ENCODE data around the gene HELLS. TPM values are rescaled to one million over a fixed set of nuclear protein-coding genes. Genes with fewer than 3 reads are reported as not detected.

HELLS gene
- total and polyA plus RNA-seq, 2 donors (not counting 3 experiments of a cell fraction or from before 2014, with no cell fraction given), result 24.7 to 85.5 TPM

DNA sequence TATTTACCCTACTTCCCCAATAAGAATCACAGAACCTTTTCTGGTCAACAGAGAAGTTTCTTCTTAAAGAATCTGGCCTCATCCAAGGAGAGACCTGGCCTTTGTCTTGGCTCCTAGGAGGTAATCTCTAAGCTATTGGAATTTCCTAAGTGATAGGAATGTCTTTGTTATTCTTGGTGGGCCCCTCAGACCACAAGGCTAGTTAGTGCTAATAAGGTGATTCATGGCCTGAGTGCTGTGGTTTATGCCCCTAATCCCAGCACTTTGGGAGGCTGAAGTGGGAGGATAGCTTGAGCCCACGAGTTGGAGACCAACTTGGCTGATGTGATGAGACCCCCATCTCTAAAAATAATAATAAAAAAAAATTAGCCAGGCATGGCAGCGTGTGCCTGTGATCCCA lies 78.0 kb downstream of the HELLS start:
- POLR2A ChIA-PET, result no interaction called here
- intact Hi-C loops (cut with micrococcal nuclease), result no loop called here
- dilution Hi-C loops (cut with MboI; ENCODE audit: extremely low pct_ligation_motif_present, low sequenced_read_pairs), result no loop called here

More for the DNA sequence above, 78.0 kb downstream of the HELLS start:
- Histone ChIP-seq H3K4me1 (ENCODE audit: control insufficient read depth, extremely low read depth, insufficient read depth, low read length) (no peaks in the 10 kb centered on the region), H3K9me3 (replicated peaks; ENCODE audit: control insufficient read depth, insufficient read depth, low read length) (no peaks in the 10 kb centered on the region), H4K20me1 (replicated peaks; ENCODE audit: control insufficient read depth, extremely low read depth, insufficient read depth, low read length) (no peaks in the 10 kb centered on the region), H3K36me3 (ENCODE audit: control insufficient read depth in 2 of 2, extremely low read depth in 1 of 2, insufficient read depth in 2 of 2, low read length in 2 of 2) (no peaks in the 10 kb centered on the region), H2AFZ (ENCODE audit: low read depth, low read length) (no peak overlapping the region), H3K4me2 (ENCODE audit: insufficient read depth, low read length) (no peak overlapping the region), H3K9me1 (replicated peaks; ENCODE audit: control insufficient read depth, extremely low read depth, insufficient read depth, low read length) (no peaks in the 10 kb centered on the region), H3K4me3 (replicated peaks in 1 of 3; ENCODE audit: insufficient read depth in 1 of 3, low read depth in 1 of 3, low read length in 3 of 3) (no peak overlapping the region), H3K27ac (ENCODE audit: insufficient read depth, low read depth, low read length) (no peak overlapping the region), H3K79me2 (ENCODE audit: control insufficient read depth, insufficient read depth, low read length) (no peaks in the 10 kb centered on the region), H3K9ac (replicated peaks; ENCODE audit: extremely low read depth, insufficient read depth, low read length) (no peak overlapping the region), H3K27me3 (ENCODE audit: control insufficient read depth in 2 of 2, insufficient read depth in 2 of 2, low read length in 2 of 2) (peaks cover 0 to 4% of the 10 kb centered on the region in 2 experiments)
- BruUV-seq (replicated peaks), result no TSS peak
- TF ChIP-seq GATA2 (IDR thresholded peaks at IDR 0.05; ENCODE audit: insufficient read depth, insufficient read length, low read depth, low read length) (no peak), JUN (IDR thresholded peaks at IDR 0.05; ENCODE audit: borderline replicate concordance, insufficient read depth, insufficient read length, low read depth) (no peak), POLR2A (IDR thresholded peaks at IDR 0.05; ENCODE audit: low read depth, low read length) (no peak), FOS (IDR thresholded peaks at IDR 0.05; ENCODE audit: borderline replicate concordance, insufficient read depth, low read length) (no peak), MYC (IDR thresholded peaks at IDR 0.05; ENCODE audit: low read depth, low read length) (no peak), EZH2 (IDR thresholded peaks at IDR 0.05; ENCODE audit: borderline replicate concordance, low read depth, low read length, severe bottlenecking) (no peak), POLR2AphosphoS5 (IDR thresholded peaks at IDR 0.05; ENCODE audit: insufficient read depth, low read depth, low read length) (no peak)
- TF ChIP-seq, protein P1, sequence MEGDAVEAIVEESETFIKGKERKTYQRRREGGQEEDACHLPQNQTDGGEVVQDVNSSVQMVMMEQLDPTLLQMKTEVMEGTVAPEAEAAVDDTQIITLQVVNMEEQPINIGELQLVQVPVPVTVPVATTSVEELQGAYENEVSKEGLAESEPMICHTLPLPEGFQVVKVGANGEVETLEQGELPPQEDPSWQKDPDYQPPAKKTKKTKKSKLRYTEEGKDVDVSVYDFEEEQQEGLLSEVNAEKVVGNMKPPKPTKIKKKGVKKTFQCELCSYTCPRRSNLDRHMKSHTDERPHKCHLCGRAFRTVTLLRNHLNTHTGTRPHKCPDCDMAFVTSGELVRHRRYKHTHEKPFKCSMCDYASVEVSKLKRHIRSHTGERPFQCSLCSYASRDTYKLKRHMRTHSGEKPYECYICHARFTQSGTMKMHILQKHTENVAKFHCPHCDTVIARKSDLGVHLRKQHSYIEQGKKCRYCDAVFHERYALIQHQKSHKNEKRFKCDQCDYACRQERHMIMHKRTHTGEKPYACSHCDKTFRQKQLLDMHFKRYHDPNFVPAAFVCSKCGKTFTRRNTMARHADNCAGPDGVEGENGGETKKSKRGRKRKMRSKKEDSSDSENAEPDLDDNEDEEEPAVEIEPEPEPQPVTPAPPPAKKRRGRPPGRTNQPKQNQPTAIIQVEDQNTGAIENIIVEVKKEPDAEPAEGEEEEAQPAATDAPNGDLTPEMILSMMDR (IDR thresholded peaks at IDR 0.05; ENCODE audit: extremely low read depth in 1 of 2, insufficient read depth in 1 of 2, low read depth in 1 of 2, low read length in 2 of 2), result no peak
- TF ChIP-seq, protein P2, sequence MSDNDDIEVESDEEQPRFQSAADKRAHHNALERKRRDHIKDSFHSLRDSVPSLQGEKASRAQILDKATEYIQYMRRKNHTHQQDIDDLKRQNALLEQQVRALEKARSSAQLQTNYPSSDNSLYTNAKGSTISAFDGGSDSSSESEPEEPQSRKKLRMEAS (IDR thresholded peaks at IDR 0.05; ENCODE audit: insufficient read depth, insufficient read length), result no peak
- CTCF ChIA-PET, result interaction anchor here (0.6 to 1.1 kb wide), 2 partner anchors 14 to 180 kb away, joined by 3 read pairs; no protein-coding TSS in a partner anchor
- FAIRE-seq, result no peak
- DNase-seq (ENCODE audit: low read depth, low spot score), result no peak

All from endothelial cell of umbilical vein (primary cell).